ENCODE results near the gene ADA.

The ADA gene

DNA sequence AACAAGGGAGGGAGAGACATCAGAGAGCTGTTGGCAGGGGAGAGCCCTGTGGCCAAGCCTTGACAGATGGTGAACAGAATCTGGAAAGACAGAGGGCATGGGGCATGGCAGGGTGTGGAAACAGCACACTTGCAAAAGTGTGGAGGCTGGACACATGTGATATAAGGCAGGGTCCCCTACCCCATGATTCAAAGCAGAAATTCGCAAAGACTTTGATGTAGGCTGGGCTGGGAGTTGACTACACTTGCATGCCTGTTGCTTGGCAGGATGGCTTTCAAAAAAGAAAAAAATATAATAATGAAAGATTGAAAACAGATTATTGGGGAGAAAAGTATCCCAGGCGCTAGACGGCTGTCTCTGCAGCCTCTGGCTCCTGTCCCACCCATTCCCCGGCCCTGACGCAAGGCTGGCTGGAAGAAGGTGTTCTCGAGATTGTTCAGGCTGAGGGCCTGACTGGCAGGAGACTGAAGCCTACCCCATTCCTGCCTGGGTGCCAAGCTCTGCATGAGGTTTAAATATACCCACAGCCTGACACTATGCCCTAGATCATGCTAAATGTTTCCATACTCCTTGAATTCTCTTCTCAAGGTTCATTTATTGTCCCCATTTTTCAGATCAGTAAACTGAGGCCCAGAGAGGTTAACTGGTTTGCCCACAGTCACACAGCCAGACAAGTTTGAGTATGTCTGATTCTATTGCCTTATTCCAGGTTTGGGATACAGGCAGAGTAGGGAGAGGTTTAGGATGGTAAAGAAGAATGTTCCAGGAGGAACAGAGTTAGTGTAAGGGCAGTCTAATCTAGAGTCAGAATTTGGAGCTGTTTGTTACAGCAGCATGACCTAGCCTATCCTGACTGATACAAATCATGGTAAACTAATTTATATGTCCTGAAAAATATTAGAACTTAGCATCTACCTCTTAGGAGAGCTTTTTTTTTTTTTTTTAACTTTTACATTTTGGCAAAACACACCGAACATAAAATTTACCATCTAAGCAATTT is 40.2 kb upstream of the ADA start:
- H3K4me1 ChIP-seq (ENCODE audit: control insufficient read depth, insufficient read depth, low read length) = peaks cover 57% of the 10 kb centered on the region
- peak overlapping the region; percentile 81 for H3K9ac ChIP-seq (ENCODE audit: low read length)
- no peaks in the 10 kb centered on the region for H3K36me3 ChIP-seq (ENCODE audit: control insufficient read depth, insufficient read depth, low read length, severe bottlenecking)
- no peaks in the 10 kb centered on the region for H3K9me3 ChIP-seq (ENCODE audit: control insufficient read depth, low read length)
- no peak for DNase-seq (ENCODE audit: low read depth)
- no peaks in the 10 kb centered on the region for H3K27me3 ChIP-seq (replicated peaks; ENCODE audit: control insufficient read depth, insufficient read depth, low read length)
- no peak overlapping the region for H3K4me3 ChIP-seq (ENCODE audit: low read length)

DNA sequence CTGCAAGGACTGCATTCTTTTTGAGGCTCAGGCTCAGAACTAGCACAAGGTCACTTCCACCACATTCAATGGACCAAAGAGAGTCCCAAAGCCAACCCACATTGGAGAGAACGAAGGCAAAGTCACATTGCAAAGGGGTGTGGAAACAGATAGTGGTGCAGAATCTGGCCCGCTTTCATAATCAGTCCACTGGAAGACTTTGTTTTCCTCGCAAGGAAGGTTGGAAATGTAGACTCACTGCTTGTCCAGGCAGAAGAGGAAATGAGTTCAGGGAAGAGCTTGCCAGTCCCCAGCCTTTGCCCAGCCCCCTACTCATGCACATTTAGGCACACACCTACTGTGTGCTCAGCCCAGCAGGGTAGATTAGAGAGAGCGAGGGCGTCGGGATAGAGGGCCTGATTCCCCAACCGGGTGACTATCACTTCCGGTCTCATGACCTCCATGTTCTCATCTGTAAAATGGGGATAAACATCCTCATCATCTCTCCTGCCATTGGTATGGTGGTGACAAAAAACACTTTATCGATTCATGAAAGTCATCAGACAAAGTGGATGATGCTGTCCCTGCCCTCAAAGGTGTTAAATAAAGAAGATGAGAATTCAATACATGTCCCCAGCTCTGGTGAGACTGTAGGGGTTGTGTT is 39.4 kb upstream of the ADA start:
- H3K4me1 ChIP-seq (ENCODE audit: control insufficient read depth, insufficient read depth, low read length) = peaks cover 51% of the 10 kb centered on the region
- no peak overlapping the region for H3K4me3 ChIP-seq (ENCODE audit: low read length)
- H3K9me3 ChIP-seq (ENCODE audit: control insufficient read depth, low read length) = no peaks in the 10 kb centered on the region
- no peaks in the 10 kb centered on the region for H3K27me3 ChIP-seq (replicated peaks; ENCODE audit: control insufficient read depth, insufficient read depth, low read length)
- H3K9ac ChIP-seq (ENCODE audit: low read length) = peak overlapping the region; percentile 67
- DNase-seq (ENCODE audit: low read depth) = no peak
- no peaks in the 10 kb centered on the region for H3K36me3 ChIP-seq (ENCODE audit: control insufficient read depth, insufficient read depth, low read length, severe bottlenecking)

DNA sequence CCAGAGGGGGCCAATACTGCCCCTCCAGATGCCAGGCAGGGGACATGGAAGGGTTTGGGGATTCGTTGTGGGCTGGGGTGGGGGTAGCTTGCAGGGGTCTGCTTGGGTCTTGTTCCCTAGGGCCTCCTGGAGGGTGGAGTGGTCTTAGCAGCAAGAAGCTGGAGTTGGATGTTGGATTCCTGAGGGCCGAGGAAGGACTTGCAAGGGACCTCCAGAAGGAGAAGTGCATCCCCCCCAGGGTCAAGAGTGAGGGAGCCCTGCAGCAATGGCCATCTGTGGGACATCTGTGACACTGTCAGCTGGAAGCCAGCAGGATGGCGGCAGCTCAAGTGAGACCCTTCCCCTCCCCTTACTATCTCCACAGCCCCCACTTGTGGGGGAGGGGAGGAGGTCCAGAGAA is 38.3 kb upstream of the ADA start:
- H3K36me3 ChIP-seq (ENCODE audit: control insufficient read depth, insufficient read depth, low read length, severe bottlenecking) = no peaks in the 10 kb centered on the region
- H3K9ac ChIP-seq (ENCODE audit: low read length) = no peak overlapping the region
- peaks cover 47% of the 10 kb centered on the region for H3K4me1 ChIP-seq (ENCODE audit: control insufficient read depth, insufficient read depth, low read length)
- no peak overlapping the region for H3K4me3 ChIP-seq (ENCODE audit: low read length)
- DNase-seq (ENCODE audit: low read depth) = no peak
- no peaks in the 10 kb centered on the region for H3K27me3 ChIP-seq (replicated peaks; ENCODE audit: control insufficient read depth, insufficient read depth, low read length)
- H3K9me3 ChIP-seq (ENCODE audit: control insufficient read depth, low read length) = no peaks in the 10 kb centered on the region

DNA sequence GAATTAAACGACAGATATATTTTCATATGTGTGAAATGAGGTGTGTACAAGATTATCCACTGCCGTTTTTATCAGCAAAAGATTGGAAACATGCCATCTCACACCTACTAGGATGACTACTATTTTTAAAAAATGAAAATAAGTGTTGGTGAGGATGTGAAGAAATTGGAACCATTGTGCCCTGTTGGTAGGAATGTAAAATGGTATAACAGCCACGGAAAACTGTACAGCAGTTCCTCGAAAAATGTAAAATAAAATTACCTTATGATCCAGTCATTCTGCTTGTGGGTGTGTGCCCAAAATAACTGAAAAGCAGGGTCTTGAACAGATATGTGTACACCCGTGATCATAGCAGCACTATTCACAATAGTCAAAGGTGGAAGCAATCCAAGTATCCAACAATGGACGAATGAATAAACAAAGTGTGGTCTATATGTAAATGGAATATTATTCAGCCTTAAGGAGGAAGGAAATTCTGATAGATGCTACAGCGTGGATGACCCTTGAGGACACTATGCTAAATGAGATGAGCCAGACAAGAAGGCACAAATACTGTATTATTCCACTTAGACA is 36.6 kb upstream of the ADA start:
- Histone ChIP-seq H3K9ac (ENCODE audit: low read length) (no peak overlapping the region), H3K9me3 (ENCODE audit: control insufficient read depth, low read length) (no peaks in the 10 kb centered on the region), H3K4me3 (ENCODE audit: low read length) (no peak overlapping the region), H3K36me3 (ENCODE audit: control insufficient read depth, insufficient read depth, low read length, severe bottlenecking) (no peaks in the 10 kb centered on the region), H3K27me3 (replicated peaks; ENCODE audit: control insufficient read depth, insufficient read depth, low read length) (no peaks in the 10 kb centered on the region), H3K4me1 (ENCODE audit: control insufficient read depth, insufficient read depth, low read length) (peaks cover 37% of the 10 kb centered on the region)
- no peak for DNase-seq (ENCODE audit: low read depth)

DNA sequence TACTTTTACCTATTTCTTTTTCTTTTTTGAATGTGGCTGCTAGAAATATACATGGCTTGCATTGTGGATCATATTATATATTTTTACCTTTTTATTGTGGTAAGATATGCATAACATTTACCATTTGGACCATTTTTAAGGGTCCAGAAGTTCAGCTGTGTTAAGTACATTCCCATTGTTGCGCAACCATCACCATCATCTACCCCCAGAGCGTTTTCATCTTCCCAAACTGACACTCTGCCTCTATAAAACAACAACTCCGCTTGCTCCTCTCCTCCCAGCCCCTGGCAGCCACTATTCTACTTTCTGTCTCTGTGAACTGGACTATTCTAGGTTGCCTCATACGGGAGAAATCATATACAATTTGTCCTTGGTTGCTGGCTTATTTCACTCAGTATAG is 35.4 kb upstream of the ADA start:
- Histone ChIP-seq H3K9ac (ENCODE audit: low read length) (no peak overlapping the region), H3K4me3 (ENCODE audit: low read length) (no peak overlapping the region), H3K27me3 (replicated peaks; ENCODE audit: control insufficient read depth, insufficient read depth, low read length) (no peaks in the 10 kb centered on the region), H3K36me3 (ENCODE audit: control insufficient read depth, insufficient read depth, low read length, severe bottlenecking) (no peaks in the 10 kb centered on the region), H3K4me1 (ENCODE audit: control insufficient read depth, insufficient read depth, low read length) (peaks cover 25% of the 10 kb centered on the region), H3K9me3 (ENCODE audit: control insufficient read depth, low read length) (no peaks in the 10 kb centered on the region)
- no peak for DNase-seq (ENCODE audit: low read depth)

DNA sequence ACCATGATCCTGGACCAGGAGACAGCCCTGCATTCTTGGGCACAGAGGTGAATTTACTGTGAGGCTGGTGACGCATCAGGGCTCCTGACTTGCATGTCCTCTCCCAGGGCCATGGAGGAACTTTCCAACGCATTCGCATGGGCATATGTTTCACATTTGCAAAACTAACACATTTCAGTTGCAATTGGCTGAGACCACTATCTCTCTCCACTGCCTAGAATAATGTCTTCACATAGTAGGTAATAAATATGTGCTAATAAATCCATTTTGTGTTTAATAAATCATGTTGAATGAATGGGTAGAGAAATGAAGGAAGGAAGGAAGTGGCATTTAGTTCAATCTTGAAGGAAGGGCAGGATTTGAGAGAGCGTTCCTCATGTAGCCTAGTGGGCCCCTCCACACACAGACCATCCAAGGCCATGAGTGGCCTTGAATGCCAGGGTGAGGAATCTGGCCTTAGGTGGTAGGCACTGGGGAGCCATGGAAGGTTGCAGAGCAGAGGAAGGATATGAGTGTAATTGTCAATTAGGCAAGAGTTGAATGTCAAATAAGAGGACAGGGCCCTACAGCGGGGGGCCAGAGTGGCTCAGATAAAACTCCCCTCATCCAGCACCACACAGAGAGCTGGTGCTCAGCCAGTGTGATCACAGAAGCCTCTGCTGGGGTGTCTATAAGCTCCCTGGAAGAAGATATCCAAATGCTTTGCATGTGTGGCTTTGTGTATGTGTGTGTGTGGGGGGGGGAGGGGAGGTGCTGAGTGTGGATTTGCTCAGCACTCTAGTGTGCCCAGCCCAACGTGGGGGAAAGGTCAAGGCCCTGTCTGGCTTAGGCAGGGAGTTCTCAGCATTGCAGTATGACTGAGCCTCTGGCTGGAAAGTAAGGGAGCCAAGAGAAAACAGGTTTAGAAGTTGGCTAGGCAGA is 32.8 kb upstream of the ADA start:
- Histone ChIP-seq H3K27me3 (replicated peaks; ENCODE audit: control insufficient read depth, insufficient read depth, low read length) (no peaks in the 10 kb centered on the region), H3K4me1 (ENCODE audit: control insufficient read depth, insufficient read depth, low read length) (peaks cover 13% of the 10 kb centered on the region), H3K4me3 (ENCODE audit: low read length) (no peak overlapping the region), H3K9me3 (ENCODE audit: control insufficient read depth, low read length) (no peaks in the 10 kb centered on the region), H3K36me3 (ENCODE audit: control insufficient read depth, insufficient read depth, low read length, severe bottlenecking) (no peaks in the 10 kb centered on the region), H3K9ac (ENCODE audit: low read length) (peak overlapping the region; percentile 74)
- DNase-seq (ENCODE audit: low read depth) = no peak

DNA sequence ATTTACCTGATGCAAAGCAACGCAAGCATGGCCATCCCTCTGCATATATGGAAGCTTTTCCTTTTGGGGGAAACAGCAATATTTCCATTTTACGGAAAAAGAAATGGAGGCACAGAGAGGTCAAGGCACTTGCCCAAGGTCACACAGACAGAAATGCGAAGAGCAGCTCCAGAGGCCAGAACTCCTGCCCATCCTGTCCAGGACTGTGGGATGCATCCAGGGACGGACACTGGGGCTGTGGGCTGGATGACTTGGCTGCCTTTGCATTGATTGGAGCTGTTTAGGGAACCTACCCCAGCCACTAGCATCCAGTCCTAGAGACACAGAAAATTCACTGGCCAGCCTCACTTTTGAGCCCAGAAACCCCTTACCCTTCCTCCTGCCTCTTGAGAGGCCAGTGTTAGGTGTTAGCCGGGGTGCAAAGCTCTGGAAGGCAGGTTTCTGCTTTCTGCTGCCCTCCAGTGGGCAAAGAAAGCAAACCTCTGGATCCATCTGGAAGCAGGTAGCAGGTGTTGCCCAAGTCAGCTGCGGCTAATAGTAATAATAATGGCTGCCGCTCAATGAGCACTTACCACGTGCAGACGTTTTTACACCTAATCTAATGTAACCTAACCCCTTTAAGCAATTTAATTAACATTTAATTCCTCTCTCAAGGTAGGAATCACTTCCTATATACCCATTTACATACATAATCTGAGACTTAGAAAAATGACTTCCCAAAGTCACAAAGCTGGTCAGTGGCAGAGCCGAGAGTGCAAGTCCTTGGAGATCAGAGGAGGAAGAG is 32.0 kb upstream of the ADA start:
- Histone ChIP-seq H3K9ac (ENCODE audit: low read length) (no peak overlapping the region), H3K4me1 (ENCODE audit: control insufficient read depth, insufficient read depth, low read length) (peaks cover 20% of the 10 kb centered on the region), H3K36me3 (ENCODE audit: control insufficient read depth, insufficient read depth, low read length, severe bottlenecking) (no peaks in the 10 kb centered on the region), H3K9me3 (ENCODE audit: control insufficient read depth, low read length) (no peaks in the 10 kb centered on the region), H3K4me3 (ENCODE audit: low read length) (no peak overlapping the region), H3K27me3 (replicated peaks; ENCODE audit: control insufficient read depth, insufficient read depth, low read length) (no peaks in the 10 kb centered on the region)
- peak; percentile 69 for DNase-seq (ENCODE audit: low read depth)

DNA sequence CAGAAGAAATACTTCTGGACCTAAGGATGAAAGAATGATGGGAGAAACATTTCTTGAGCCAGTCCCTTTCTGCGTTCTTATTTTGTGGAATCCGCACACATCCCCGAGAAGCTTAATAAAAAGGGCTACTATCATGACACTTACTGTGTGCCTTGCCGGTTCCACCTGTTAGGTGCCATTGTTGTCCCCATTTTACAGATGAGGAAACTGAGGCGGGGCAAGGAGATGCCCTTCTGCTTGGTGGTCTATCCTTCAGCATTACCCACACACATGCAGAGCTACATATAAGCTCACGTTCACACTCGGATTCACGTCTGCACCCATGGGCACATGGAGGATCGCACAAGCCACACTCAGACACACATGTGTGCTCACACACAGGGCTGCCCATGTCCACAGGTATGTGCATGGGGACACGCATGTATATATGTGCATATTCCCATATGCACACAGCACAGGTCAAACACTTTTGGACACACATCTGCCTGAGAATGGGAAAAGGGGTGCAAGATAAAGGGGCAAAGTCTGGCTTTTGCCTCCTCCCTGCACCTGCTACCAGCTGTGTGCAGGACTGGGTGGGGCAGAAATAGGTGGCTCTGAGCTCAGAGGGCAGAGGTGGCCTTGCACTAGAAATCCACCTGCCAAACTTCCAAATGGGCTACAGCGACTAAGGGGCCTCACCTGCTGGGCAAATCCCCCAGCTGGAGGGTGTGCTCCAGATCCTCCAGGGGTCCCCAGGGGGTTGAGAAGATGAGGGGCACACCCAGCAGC is 30.5 kb upstream of the ADA start:
- Histone ChIP-seq H3K4me1 (ENCODE audit: control insufficient read depth, insufficient read depth, low read length) (peaks cover 24% of the 10 kb centered on the region), H3K27me3 (replicated peaks; ENCODE audit: control insufficient read depth, insufficient read depth, low read length) (no peaks in the 10 kb centered on the region), H3K36me3 (ENCODE audit: control insufficient read depth, insufficient read depth, low read length, severe bottlenecking) (no peaks in the 10 kb centered on the region), H3K4me3 (ENCODE audit: low read length) (no peak overlapping the region), H3K9ac (ENCODE audit: low read length) (no peak overlapping the region), H3K9me3 (ENCODE audit: control insufficient read depth, low read length) (no peaks in the 10 kb centered on the region)
- no peak for DNase-seq (ENCODE audit: low read depth)

DNA sequence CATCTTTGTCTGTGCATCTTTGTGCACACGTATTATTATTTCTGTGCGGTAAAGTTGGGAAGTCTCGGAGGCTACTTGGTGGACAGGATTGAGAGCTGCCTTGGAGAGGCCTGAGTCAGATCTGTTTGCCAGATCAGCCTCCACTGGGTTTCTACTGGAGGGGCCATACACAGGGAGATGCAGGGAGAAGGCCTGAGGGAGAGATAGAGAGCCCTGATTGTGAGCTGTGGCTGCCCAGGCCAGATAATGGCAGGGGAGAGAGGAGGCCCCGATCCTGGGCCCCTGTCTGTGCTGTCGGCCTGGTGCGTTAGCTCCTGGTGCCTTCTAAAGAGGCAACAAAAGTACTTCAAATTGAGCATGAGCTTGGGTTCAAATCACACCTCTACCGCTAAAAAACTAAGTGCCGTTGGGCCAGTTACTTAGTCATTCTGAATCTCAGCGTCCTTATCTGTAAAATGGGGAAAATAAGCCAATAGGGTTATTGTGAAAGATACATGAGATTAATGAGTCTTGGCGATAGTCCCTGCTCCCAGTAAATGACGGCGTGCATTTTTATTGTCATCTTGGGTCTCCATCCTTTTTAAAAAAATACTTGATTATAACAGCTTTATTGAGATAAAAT is 27.6 kb upstream of the ADA start:
- DNase-seq (ENCODE audit: low read depth) = no peak
- H3K27me3 ChIP-seq (replicated peaks; ENCODE audit: control insufficient read depth, insufficient read depth, low read length) = no peaks in the 10 kb centered on the region
- H3K9me3 ChIP-seq (ENCODE audit: control insufficient read depth, low read length) = no peaks in the 10 kb centered on the region
- H3K36me3 ChIP-seq (ENCODE audit: control insufficient read depth, insufficient read depth, low read length, severe bottlenecking) = no peaks in the 10 kb centered on the region
- H3K9ac ChIP-seq (ENCODE audit: low read length) = peak overlapping the region; percentile 50
- no peak overlapping the region for H3K4me3 ChIP-seq (ENCODE audit: low read length)
- H3K4me1 ChIP-seq (ENCODE audit: control insufficient read depth, insufficient read depth, low read length) = peaks cover 11% of the 10 kb centered on the region
